H1 (cell line): ENCODE measurements around the gene SLC4A8. TPM values are rescaled to one million over a fixed set of nuclear protein-coding genes. Genes with fewer than 3 reads are reported as not detected.
A peak's percentile ranks its signal among the peaks of the same experiment; 100 is the strongest.

Experiments
- CTCF ChIA-PET: fragments of 300-600 bp; sonication (Branson Sonifier 250); formaldehyde crosslinking; loops from one replicate; lab custom pipeline; 2021; ENCODE audit not compliant: partially characterized antibody; lab: Charles Lee
- POLR2A ChIA-PET: fragments of 300-600 bp; sonication (Branson Sonifier 250); formaldehyde crosslinking; loops from one replicate; lab custom pipeline; 2021; ENCODE audit warnings: inconsistent platforms; ENCODE audit not compliant: partially characterized antibody; lab: Charles Lee
- DNase-seq, 2 experiments: peaks; one replicate each; pipeline versions ENCODE4 v3.0.0 to v3.0.0-alpha.2; 2010 to 2022; ENCODE audit warnings: low spot score in 2 of 2, low read depth in 1 of 2, mixed read lengths in 1 of 2
- FAIRE-seq: peaks from 2 replicates; lab custom pipeline; 2011; peaks lifted over from hg19 to GRCh38; lab: Jason Lieb, UNC
- H2AFZ ChIP-seq: 2 replicates; pipeline ENCODE4 v1.8.1; 2012; ENCODE audit warnings: low read length, inconsistent platforms
- H2AK5ac ChIP-seq: 2 replicates; pipeline ENCODE4 v1.6.1; 2013; ENCODE audit warnings: low read depth, low read length
- H2BK120ac ChIP-seq: replicated peaks from 2 replicates; pipeline ENCODE3; 2013; ENCODE audit warnings: low read depth, low read length, inconsistent platforms
- H2BK12ac ChIP-seq: 2 replicates; pipeline ENCODE4 v1.6.1; 2013; ENCODE audit warnings: low read depth, low read length
- H2BK15ac ChIP-seq: 2 replicates; pipeline ENCODE4 v1.6.1; 2013; ENCODE audit warnings: low read length
- H2BK20ac ChIP-seq: 2 replicates; pipeline ENCODE4 v1.6.1; 2013; ENCODE audit warnings: low read length
- H2BK5ac ChIP-seq: 2 replicates; pipeline ENCODE4 v1.6.1; 2013; ENCODE audit warnings: low read depth, low read length
- H3K14ac ChIP-seq: 2 replicates; pipeline ENCODE4 v1.6.1; 2013; ENCODE audit warnings: inconsistent platforms; ENCODE audit not compliant: insufficient read length
- H3K18ac ChIP-seq: 2 replicates; pipeline ENCODE4 v1.6.1; 2013; ENCODE audit warnings: low read length; ENCODE audit errors: extremely low read depth
- H3K23ac ChIP-seq: 2 replicates; pipeline ENCODE4 v1.6.1; 2013; ENCODE audit warnings: inconsistent platforms; ENCODE audit not compliant: insufficient read length
- H3K23me2 ChIP-seq: 2 replicates; pipeline ENCODE4 v1.6.1; 2013; ENCODE audit warnings: low read depth, low read length
- H3K27ac ChIP-seq: 2 replicates; pipeline ENCODE4 v1.6.1; 2011; ENCODE audit warnings: low read depth, low read length, inconsistent platforms
- H3K27me3 ChIP-seq, 4 experiments: replicated peaks in 1 of 4; 1 replicate in 1 of 4; 2 replicates in 3 of 4; pipeline versions ENCODE4 v1.6.1 to v1.8.1; 2011 to 2013; ENCODE audit warnings: low read length in 3 of 4, mild to moderate bottlenecking in 3 of 4, inconsistent platforms in 2 of 4, mixed read lengths in 2 of 4, moderate library complexity in 1 of 4; ENCODE audit not compliant: control insufficient read depth in 3 of 4, insufficient read depth in 3 of 4; ENCODE audit errors: extremely low read depth in 1 of 4
- H3K36me3 ChIP-seq, 4 experiments: 2 replicates each; pipeline versions ENCODE4 v1.6.1 to v1.8.1; 2011 to 2013; ENCODE audit warnings: mild to moderate bottlenecking in 4 of 4, low read length in 3 of 4, moderate library complexity in 2 of 4, control low read depth in 1 of 4, inconsistent platforms in 1 of 4; ENCODE audit not compliant: insufficient read depth in 4 of 4, control insufficient read depth in 2 of 4
- H3K4ac ChIP-seq: replicated peaks from 2 replicates; pipeline ENCODE3; 2013; ENCODE audit warnings: low read length, low read depth, mixed read lengths, inconsistent platforms; ENCODE audit not compliant: insufficient read length
- H3K4me1 ChIP-seq, 4 experiments: replicated peaks in 1 of 4; 1 replicate in 1 of 4; 2 replicates in 3 of 4; pipeline versions ENCODE4 v1.6.1 to v1.8.1; 2011 to 2013; ENCODE audit warnings: low read length in 3 of 4, inconsistent platforms in 2 of 4, mixed read lengths in 1 of 4; ENCODE audit not compliant: insufficient read depth in 4 of 4, control insufficient read depth in 3 of 4
- H3K4me2 ChIP-seq, 2 experiments: 2 replicates each; pipeline versions ENCODE4 v1.6.1 to v1.8.1; 2011 to 2013; ENCODE audit warnings: low read depth in 2 of 2, low read length in 2 of 2, control low read depth in 1 of 2, inconsistent platforms in 1 of 2, mild to moderate bottlenecking in 1 of 2; ENCODE audit not compliant: insufficient read depth in 1 of 2
- H3K4me3 ChIP-seq, 4 experiments: fragments of 200-600, 300-600 bp in 1 of 4; sonication (generic), shearing (Covaris generic), sonication (Bioruptor Twin) in 1 of 4; 2 replicates each; pipeline versions ENCODE4 v1.5.1 to v1.8.1; 2011 to 2016; ENCODE audit warnings: low read length in 4 of 4, low read depth in 3 of 4, control low read depth in 2 of 4, inconsistent platforms in 2 of 4, mild to moderate bottlenecking in 2 of 4, mixed read lengths in 1 of 4, moderate library complexity in 1 of 4; ENCODE audit not compliant: insufficient read depth in 2 of 4; ENCODE audit errors: extremely low read depth in 1 of 4
- H3K56ac ChIP-seq: replicated peaks from 2 replicates; pipeline ENCODE3; 2013; ENCODE audit warnings: low read depth, mild to moderate bottlenecking, mixed read lengths, low read length, inconsistent platforms; ENCODE audit not compliant: insufficient read length
- H3K79me1 ChIP-seq: 2 replicates; pipeline ENCODE4 v1.6.1; 2013; ENCODE audit warnings: low read depth, low read length, control low read depth
- H3K79me2 ChIP-seq, 2 experiments: 2 replicates each; pipeline versions ENCODE4 v1.6.1 to v1.8.1; 2012 to 2013; ENCODE audit warnings: low read length in 2 of 2, mild to moderate bottlenecking in 2 of 2, inconsistent platforms in 1 of 2; ENCODE audit not compliant: insufficient read depth in 2 of 2, control insufficient read depth in 1 of 2
- H3K9ac ChIP-seq, 4 experiments: replicated peaks in 1 of 4; 1 replicate in 1 of 4; 2 replicates in 3 of 4; pipeline versions ENCODE4 v1.6.1 to v1.8.1; 2011 to 2013; ENCODE audit warnings: low read depth in 3 of 4, low read length in 3 of 4, control low read depth in 2 of 4, mild to moderate bottlenecking in 2 of 4, moderate library complexity in 2 of 4, inconsistent platforms in 1 of 4; ENCODE audit errors: extremely low read depth in 1 of 4
- H3K9me3 ChIP-seq, 2 experiments: 2 replicates each; pipeline versions ENCODE4 v1.6.1 to v1.8.1; 2012 to 2013; ENCODE audit warnings: mild to moderate bottlenecking in 2 of 2, moderate library complexity in 2 of 2, control low read depth in 1 of 2, inconsistent platforms in 1 of 2, low read depth in 1 of 2, low read length in 1 of 2, mixed read lengths in 1 of 2; ENCODE audit not compliant: insufficient read depth in 2 of 2
- H4K20me1 ChIP-seq, 2 experiments: replicated peaks in 1 of 2; 2 replicates each; pipeline versions ENCODE3 to v1.8.1; 2011 to 2013; ENCODE audit warnings: inconsistent platforms in 2 of 2, low read length in 2 of 2, mild to moderate bottlenecking in 1 of 2; ENCODE audit not compliant: insufficient read depth in 2 of 2, control insufficient read depth in 1 of 2
- H4K5ac ChIP-seq: 2 replicates; pipeline ENCODE4 v1.6.1; 2013; ENCODE audit warnings: low read length, low read depth, mixed read lengths, inconsistent platforms; ENCODE audit not compliant: insufficient read length
- H4K8ac ChIP-seq: 2 replicates; pipeline ENCODE4 v1.8.0; 2013; ENCODE audit warnings: mild to moderate bottlenecking, moderate library complexity, low read length, inconsistent platforms; ENCODE audit not compliant: insufficient read depth; ENCODE audit errors: extremely low read depth
- H4K91ac ChIP-seq: replicated peaks from 2 replicates; pipeline ENCODE3; 2013; ENCODE audit warnings: low read length, mixed read lengths, inconsistent platforms; ENCODE audit not compliant: insufficient read length
- CREB1 ChIP-seq: IDR thresholded peaks from 2 replicates; pipeline ENCODE4 v1.6.1; 2012; ENCODE audit warnings: inconsistent platforms
- GABPA ChIP-seq: IDR thresholded peaks from 2 replicates; pipeline ENCODE4 v1.6.1; 2011; ENCODE audit warnings: mild to moderate bottlenecking, low read length, moderate library complexity, borderline replicate concordance; ENCODE audit not compliant: insufficient read depth
- HDAC6 ChIP-seq: IDR thresholded peaks from one replicate; pipeline ENCODE4 v1.7.1; 2012; ENCODE audit warnings: low read depth, mild to moderate bottlenecking, inconsistent platforms, low read length, moderate library complexity
- KDM4A ChIP-seq: IDR thresholded peaks from one replicate; pipeline ENCODE4 v1.7.1; 2012; ENCODE audit warnings: low read depth, mild to moderate bottlenecking, moderate library complexity, low read length, inconsistent platforms; ENCODE audit not compliant: severe bottlenecking
- SIN3A ChIP-seq, 2 experiments: IDR thresholded peaks in 1 of 2; conservative IDR thresholded peaks in 1 of 2; 2 replicates each; pipeline ENCODE4 v1.6.1; 2011 to 2012; ENCODE audit warnings: low read length in 2 of 2, improper control_type of control experiment in 1 of 2, low read depth in 1 of 2, mild to moderate bottlenecking in 1 of 2
- SIX5 ChIP-seq: IDR thresholded peaks from 2 replicates; pipeline ENCODE4 v1.6.1; 2011; ENCODE audit warnings: mild to moderate bottlenecking, low read depth, low read length
- SP2 ChIP-seq: IDR thresholded peaks from 2 replicates; pipeline ENCODE4 v1.6.1; 2012; ENCODE audit warnings: mild to moderate bottlenecking, low read length, inconsistent platforms
- WGBS, 2 experiments: shearing (Covaris generic) in 1 of 2; methylation state at CpG; one replicate each; pipeline versions ENCODE4 v1.1.6 to v1.1.7; 2013 to 2015; ENCODE audit warnings: low lambda C conversion rate in 2 of 2, mixed read lengths in 2 of 2, inconsistent platforms in 1 of 2, low coverage in 1 of 2, missing lambda C conversion rate in 1 of 2; ENCODE audit not compliant: insufficient replicate concordance in 2 of 2, insufficient coverage in 1 of 2, insufficient read length in 1 of 2; ENCODE audit errors: extremely low coverage in 1 of 2, missing lambda C conversion rate in 1 of 2; 5-methylcytosine and 5-hydroxymethylcytosine counted together
- polyA plus RNA-seq, 7 experiments: library from polyadenylated mRNA; depleted of rRNA in 3 of 7; stranded (reverse) in 5 of 7; unstranded in 2 of 7; fragments of >200 nt in 5 of 7; fragments of 200-250 nt in 2 of 7; gene quantifications; 1 replicate in 5 of 7; 2 replicates in 1 of 7; 4 replicates in 1 of 7; pipeline versions ENCODE4 v1.2.1 to v1.2.3, GENCODE V29; 2011 to 2013; ENCODE audit warnings: missing spikeins in 2 of 7, mixed read lengths in 2 of 7
- total RNA-seq: library from RNA; stranded (reverse); fragmentation: NEBNext Ultra II Directional; extraction: Animal tissue kit (Norgen Biotek cat#: 25700); gene quantifications from 2 replicates; pipeline ENCODE4 v1.2.1, GENCODE V29; 2021
- TF ChIP-seq, protein P1 (sequence below), 3 experiments: IDR thresholded peaks; 1 replicate in 2 of 3; 2 replicates in 1 of 3; pipeline versions ENCODE4 v1.5.1 to v1.6.1; 2011; ENCODE audit warnings: low read length in 3 of 3, mild to moderate bottlenecking in 3 of 3, inconsistent platforms in 2 of 3, low read depth in 1 of 3, moderate library complexity in 1 of 3; ENCODE audit not compliant: insufficient read depth in 1 of 3; ENCODE audit errors: control extremely low read depth in 1 of 3

Gene SLC4A8
- total and polyA plus RNA-seq, 2 of the 8 experiments (the other 6 are each of a cell fraction or from before 2014, with no cell fraction given), result 11.2 to 13.4 TPM

DNA sequence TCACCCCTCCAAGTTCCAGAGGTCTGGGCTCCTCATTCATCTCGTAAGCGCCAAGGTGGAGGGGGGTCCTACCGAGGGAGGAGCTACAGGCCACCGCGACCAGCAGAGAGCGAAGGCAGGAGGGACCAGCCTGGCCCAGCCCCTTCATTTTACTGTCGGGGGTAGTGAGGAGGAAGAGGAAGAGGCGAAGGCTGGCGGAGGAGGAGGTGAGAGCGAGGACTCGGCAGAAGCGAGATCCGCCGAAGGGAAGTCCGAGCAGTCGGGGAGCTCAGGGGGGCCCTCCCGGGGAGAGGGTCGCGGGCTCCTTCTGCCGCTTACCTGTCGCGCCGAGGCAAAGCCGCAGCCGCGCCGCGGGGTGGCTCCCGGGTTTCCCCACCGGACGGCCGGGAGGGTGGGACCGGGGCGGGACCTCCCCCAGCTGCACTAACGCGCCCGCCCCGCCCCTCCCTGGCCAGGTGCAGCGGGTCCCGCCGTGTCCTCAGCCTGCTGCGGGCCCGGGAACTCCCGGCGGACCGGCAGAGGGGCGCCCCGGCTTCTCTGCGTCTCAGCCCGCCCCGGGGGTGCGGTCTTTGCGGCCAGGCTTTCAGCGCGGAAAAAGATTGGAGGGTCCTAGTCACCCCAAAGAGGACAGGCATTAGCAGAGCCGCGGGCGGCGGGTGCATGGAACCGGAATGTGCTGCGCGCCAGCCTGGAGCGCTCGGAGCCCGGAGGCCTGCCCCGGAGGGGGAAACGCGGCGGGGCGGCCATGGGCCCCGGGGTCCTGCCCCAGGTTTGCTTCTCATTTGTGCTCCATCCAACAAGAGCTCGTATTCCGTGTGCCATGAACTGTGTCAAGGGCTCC is 33.1 kb upstream of the SLC4A8 start, which contains the start of gene GALNT6:
Gene GALNT6 (minus strand): TSS at position 124 of the 841 bp plus-strand sequence. CDS start 11,625 bp downstream, outside the sequence.
- Histone ChIP-seq H4K20me1 (no peaks in the 10 kb centered on the region), H3K79me2 (no peaks in the 10 kb centered on the region), H3K9ac (peak within 1 kb of the TSS; percentile 58 to 77 (median 62)), H2AK5ac (no peak within 1 kb of the TSS), H2BK5ac (peak within 1 kb of the TSS; percentile 66; the same call in 1 of the 2 replicates), H3K4me3 (peak within 1 kb of the TSS; percentile 68 to 88 (median 82)), H2BK120ac (no peak within 1 kb of the TSS), H3K27me3 (no peaks in the 10 kb centered on the region), H2BK15ac (peak within 1 kb of the TSS; percentile 19; the same call in 1 of the 2 replicates), H2BK20ac (peak within 1 kb of the TSS; percentile 4; the same call in 1 of the 2 replicates), H4K8ac (peak within 1 kb of the TSS; percentile 54; the same call in 1 of the 2 replicates), H4K91ac (peak within 1 kb of the TSS; percentile 81), H3K14ac (no peak within 1 kb of the TSS), H3K4ac (peak within 1 kb of the TSS; percentile 16), H2AFZ (no peak within 1 kb of the TSS), H3K23me2 (peaks cover 5% of the 10 kb centered on the region; the same call in 1 of the 2 replicates), H3K18ac (peak within 1 kb of the TSS; percentile 80), H2BK12ac (no peak within 1 kb of the TSS), H3K79me1 (no peaks in the 10 kb centered on the region), H4K5ac (peak within 1 kb of the TSS; percentile 64), H3K27ac (peak within 1 kb of the TSS; percentile 68; the same call in 1 of the 2 replicates), H3K23ac (no peak within 1 kb of the TSS), H3K4me2 (peak within 1 kb of the TSS; percentile 67 to 75), H3K36me3 (peaks cover 0 to 13% (median 2%) of the 10 kb centered on the region in 4 experiments; a peak in 2 of 8 replicates), H3K4me1 (peaks cover 8 to 19% (median 9%) of the 10 kb centered on the region in 4 experiments), H3K9me3 (no peaks in the 10 kb centered on the region), H3K56ac (peak within 1 kb of the TSS; percentile 60)
- CTCF ChIA-PET, result interaction anchor here (0.8 to 2.7 kb wide), 6 partner anchors 14 to 484 kb away, joined by 3 to 10 read pairs (median 3); no protein-coding TSS in a partner anchor
- POLR2A ChIA-PET, result interaction anchor here (0.6 to 2.3 kb wide), 21 partner anchors 8 to 435 kb away, joined by 3 to 11 read pairs (median 4); partner anchors contain the start of genes CSRNP2 and SMAGP
- 0% methylated on average over 49 of the region's 73 CpGs; no CpG with 5 or more reads in 1 of the 2 experiments for WGBS, 2 experiments
- FAIRE-seq (no peak), DNase-seq (peak; percentile 78 to 92)
- no peak for TF ChIP-seq SP2
- TF ChIP-seq, protein P1, sequence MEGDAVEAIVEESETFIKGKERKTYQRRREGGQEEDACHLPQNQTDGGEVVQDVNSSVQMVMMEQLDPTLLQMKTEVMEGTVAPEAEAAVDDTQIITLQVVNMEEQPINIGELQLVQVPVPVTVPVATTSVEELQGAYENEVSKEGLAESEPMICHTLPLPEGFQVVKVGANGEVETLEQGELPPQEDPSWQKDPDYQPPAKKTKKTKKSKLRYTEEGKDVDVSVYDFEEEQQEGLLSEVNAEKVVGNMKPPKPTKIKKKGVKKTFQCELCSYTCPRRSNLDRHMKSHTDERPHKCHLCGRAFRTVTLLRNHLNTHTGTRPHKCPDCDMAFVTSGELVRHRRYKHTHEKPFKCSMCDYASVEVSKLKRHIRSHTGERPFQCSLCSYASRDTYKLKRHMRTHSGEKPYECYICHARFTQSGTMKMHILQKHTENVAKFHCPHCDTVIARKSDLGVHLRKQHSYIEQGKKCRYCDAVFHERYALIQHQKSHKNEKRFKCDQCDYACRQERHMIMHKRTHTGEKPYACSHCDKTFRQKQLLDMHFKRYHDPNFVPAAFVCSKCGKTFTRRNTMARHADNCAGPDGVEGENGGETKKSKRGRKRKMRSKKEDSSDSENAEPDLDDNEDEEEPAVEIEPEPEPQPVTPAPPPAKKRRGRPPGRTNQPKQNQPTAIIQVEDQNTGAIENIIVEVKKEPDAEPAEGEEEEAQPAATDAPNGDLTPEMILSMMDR (IDR thresholded peaks at IDR 0.05; ENCODE audit: control extremely low read depth in 1 of 3, insufficient read depth in 1 of 3, low read depth in 1 of 3, low read length in 3 of 3), result no peak
- no peak for TF ChIP-seq SIX5
- no peak for TF ChIP-seq HDAC6
- TF ChIP-seq GABPA, result 0 out of 2 replicates have a peak, but pooled peaks have one; percentile 21
- TF ChIP-seq CREB1, result no peak
- peak; percentile 48 for TF ChIP-seq KDM4A
- no peak; a peak in 1 of 4 replicates for TF ChIP-seq SIN3A (conservative IDR thresholded peaks at IDR 0.05 in 1 of 2, IDR thresholded peaks at IDR 0.05 in 1 of 2; ENCODE audit: low read depth in 1 of 2, low read length in 2 of 2)
